K562 (cell line): ENCODE measurements around the gene MACROD2. TPM values are rescaled to one million over a fixed set of nuclear protein-coding genes. Genes with fewer than 3 reads are reported as not detected.

Source experiments
- ATAC-seq: fragments of 200-7000 bp; cut with Tn5 transposase; 3 replicates; pipeline ENCODE4 v1.9.1; 2020; ENCODE audit warnings: moderate library complexity
- BruUV-seq: library from RNA; stranded (reverse); fragments of 400-500 nt; replicated peaks from 2 replicates; lab custom pipeline; 2021; lab: Mats Ljungman, UMichigan
- CTCF ChIA-PET: fragments of 300-600 bp; formaldehyde crosslinking; extraction: SDS; loops from one replicate; lab custom pipeline; 2021; ENCODE audit warnings: low intra/inter-chr PET ratio; lab: Yijun Ruan, JAX
- POLR2A ChIA-PET: fragments of 300-600, 350-650 bp; sonication (Branson Sonifier 250); formaldehyde crosslinking; extraction: SDS; loops from one replicate; lab custom pipeline; 2021; ENCODE audit warnings: antibody characterized with exemption, inconsistent platforms; lab: Yijun Ruan, JAX
- DNase-seq, 4 experiments: peaks; one replicate each; pipeline versions ENCODE4 v3.0.0 to v3.0.0-alpha.2; 2011 to 2018; ENCODE audit warnings: low spot score in 3 of 4, mixed read lengths in 3 of 4; ENCODE audit errors: extremely low read depth in 1 of 4
- FAIRE-seq: peaks from 2 replicates; lab custom pipeline; 2011; peaks lifted over from hg19 to GRCh38; lab: Jason Lieb, UNC
- H2AFZ ChIP-seq: 2 replicates; pipeline ENCODE4 v1.6.0; 2011; ENCODE audit warnings: low read depth, low read length, control low read depth, inconsistent platforms
- H3K27ac ChIP-seq: fragments of 200-600 bp; 3 replicates; pipeline ENCODE4 v1.8.0; 2011; ENCODE audit warnings: low read depth, mild to moderate bottlenecking, control low read depth, inconsistent platforms, low read length, moderate library complexity, mixed read lengths; ENCODE audit errors: extremely low read depth
- H3K27me3 ChIP-seq, 2 experiments: fragments of 300-600 bp in 1 of 2; 2 replicates in 1 of 2; 3 replicates in 1 of 2; pipeline versions ENCODE4 v1.6.0 to v1.8.0; 2011; ENCODE audit warnings: inconsistent platforms in 2 of 2, low read length in 2 of 2, mild to moderate bottlenecking in 1 of 2, mixed read lengths in 1 of 2, moderate library complexity in 1 of 2; ENCODE audit not compliant: control insufficient read depth in 2 of 2, insufficient read depth in 2 of 2
- H3K36me3 ChIP-seq: fragments of 300-600 bp; 3 replicates; pipeline ENCODE4 v1.8.0; 2011; ENCODE audit warnings: mild to moderate bottlenecking, low read length, inconsistent platforms; ENCODE audit not compliant: control insufficient read depth, insufficient read depth
- H3K4me1 ChIP-seq, 2 experiments: fragments of 200-600 bp in 1 of 2; replicated peaks in 1 of 2; 2 replicates in 1 of 2; 3 replicates in 1 of 2; pipeline versions ENCODE4 v1.5.1 to v1.8.0; 2011; ENCODE audit warnings: inconsistent platforms in 2 of 2, low read length in 2 of 2, mild to moderate bottlenecking in 1 of 2, mixed read lengths in 1 of 2, moderate library complexity in 1 of 2; ENCODE audit not compliant: control insufficient read depth in 2 of 2, insufficient read depth in 2 of 2
- H3K4me2 ChIP-seq: 2 replicates; pipeline ENCODE4 v1.6.1; 2011; ENCODE audit warnings: low read length, control low read depth, inconsistent platforms, mixed read lengths; ENCODE audit not compliant: insufficient read depth
- H3K4me3 ChIP-seq: fragments of 200-600 bp; sonication (generic), shearing (Covaris generic); 2 replicates; pipeline ENCODE4 v1.5.1; 2016; ENCODE audit warnings: control low read depth, inconsistent platforms
- H3K79me2 ChIP-seq: fragments of 200-600 bp; 3 replicates; pipeline ENCODE4 v1.8.0; 2011; ENCODE audit warnings: low read length, inconsistent platforms; ENCODE audit not compliant: control insufficient read depth, insufficient read depth
- H3K9ac ChIP-seq, 2 experiments: 2 replicates each; pipeline versions ENCODE4 v1.6.0 to v1.6.1; 2011; ENCODE audit warnings: low read depth in 2 of 2, low read length in 2 of 2, control low read depth in 1 of 2, inconsistent platforms in 1 of 2, mild to moderate bottlenecking in 1 of 2, mixed read lengths in 1 of 2; ENCODE audit not compliant: insufficient read depth in 1 of 2
- H3K9me1 ChIP-seq: one replicate; pipeline ENCODE4 v1.6.0; 2011; ENCODE audit warnings: inconsistent platforms, mild to moderate bottlenecking, low read length, moderate library complexity; ENCODE audit not compliant: control insufficient read depth, insufficient read depth
- H3K9me3 ChIP-seq: replicated peaks from 2 replicates; pipeline ENCODE4 v1.5.1; 2011; ENCODE audit warnings: low read depth, low read length, inconsistent platforms; ENCODE audit not compliant: control insufficient read depth, insufficient read depth
- H4K20me1 ChIP-seq: replicated peaks from 2 replicates; pipeline ENCODE4 v1.6.1; 2011; ENCODE audit warnings: low read length, inconsistent platforms, mixed read lengths; ENCODE audit not compliant: control insufficient read depth, insufficient read depth
- CHD4 ChIP-seq: fragments of 200-600 bp; sonication (generic); IDR thresholded peaks from 3 replicates; pipeline ENCODE4 v1.6.1; 2012; ENCODE audit warnings: low read depth, mild to moderate bottlenecking, mixed read lengths, low read length, inconsistent platforms; ENCODE audit not compliant: insufficient read depth, insufficient replicate concordance, poor library complexity, severe bottlenecking
- FOXK2 ChIP-seq, 2 experiments: fragments of 450-650 bp; IDR thresholded peaks in 1 of 2; conservative IDR thresholded peaks in 1 of 2; 2 replicates each; pipeline ENCODE4 v1.6.1; 2016; ENCODE audit warnings: low read depth in 2 of 2, mild to moderate bottlenecking in 1 of 2
- REST ChIP-seq, 2 experiments: fragments of 450-650 bp; formaldehyde crosslinking in 1 of 2; IDR thresholded peaks; 2 replicates each; pipeline versions ENCODE4 v1.4.0 to v1.6.1; 2014 to 2020; ENCODE audit warnings: mild to moderate bottlenecking in 2 of 2, borderline replicate concordance in 1 of 2, low read depth in 1 of 2
- ZNF282 ChIP-seq: sonication (generic); formaldehyde crosslinking; IDR thresholded peaks from 2 replicates; pipeline ENCODE4 v1.8.1; 2023; ENCODE audit warnings: missing genetic modification reagents
- WGBS: fragments of 100-300 bp; shearing (Covaris generic); methylation state at CpG from one replicate; pipeline ENCODE4 v1.1.6; 2016; ENCODE audit warnings: low coverage, mixed read lengths; ENCODE audit not compliant: insufficient coverage; ENCODE audit errors: missing lambda C conversion rate; 5-methylcytosine and 5-hydroxymethylcytosine counted together
- in situ Hi-C: fragments of 300-500 bp; cut with MboI; formaldehyde crosslinking; loops from 4 replicates; pipeline ENCODE4 v1.15.0; 2018; ENCODE audit warnings: inconsistent platforms, mixed read lengths
- intact Hi-C: fragments of 100-400 bp; cut with micrococcal nuclease; formaldehyde crosslinking; loops from 2 replicates; pipeline ENCODE4 v1.14.2; 2022
- polyA plus RNA-seq, 8 experiments: library from polyadenylated mRNA; depleted of rRNA in 4 of 8; stranded (reverse) in 5 of 8; unstranded in 3 of 8; fragments of >200 nt; fragmentation: Nextera tagmentation in 2 of 8; fragmentation: Illumina TruSeq in 1 of 8; extraction: Ambion mirVana in 2 of 8; extraction: Trizol in 1 of 8; gene quantifications; 2 replicates each; pipeline versions ENCODE4 v1.2.1 to v1.2.3, GENCODE V29; 2011 to 2014; ENCODE audit warnings: inconsistent platforms in 1 of 8, missing spikeins in 1 of 8
- total RNA-seq, 7 experiments: library from RNA; depleted of rRNA in 6 of 7; stranded (reverse); fragments of >200 nt in 6 of 7; fragmentation: Illumina TruSeq in 2 of 7; extraction: Trizol in 2 of 7; gene quantifications; 2 replicates each; pipeline versions ENCODE4 v1.2.1 to v1.2.3, GENCODE V29; 2011 to 2021; ENCODE audit warnings: low replicate concordance in 1 of 7
- TF ChIP-seq, protein P1 (sequence below): conservative IDR thresholded peaks from 2 replicates; pipeline ENCODE4 v1.6.1; 2011; ENCODE audit warnings: low read depth, mild to moderate bottlenecking, low read length; ENCODE audit not compliant: control insufficient read depth
- TF ChIP-seq, protein P2 (sequence below): IDR thresholded peaks from 3 replicates; pipeline ENCODE4 v1.6.1; 2011; ENCODE audit warnings: borderline replicate concordance, mild to moderate bottlenecking, moderate library complexity; ENCODE audit not compliant: insufficient read length; ENCODE audit errors: extremely low read depth

The MACROD2 gene
- total and polyA plus RNA-seq, 9 of the 15 experiments (the other 6 are each of a cell fraction or from before 2014, with no cell fraction given) = not detected

GRCh38 chr20:15642676-15643075 lies 1647.4 kb downstream of the MACROD2 start:
- ChIA-PET POLR2A (no interaction called here), CTCF (no interaction called here)
- H4K20me1 ChIP-seq = no peaks in the 10 kb centered on the region
- H3K9ac ChIP-seq = no peak overlapping the region
- FAIRE-seq = no peak
- no peak for ATAC-seq
- no peak overlapping the region for H3K4me2 ChIP-seq
- H3K4me3 ChIP-seq = no peak overlapping the region
- H3K36me3 ChIP-seq = no peaks in the 10 kb centered on the region
- H3K9me1 ChIP-seq = no peaks in the 10 kb centered on the region
- H3K9me3 ChIP-seq = no peaks in the 10 kb centered on the region
- intact Hi-C loops = no loop called here
- no peaks in the 10 kb centered on the region for H3K27me3 ChIP-seq
- in situ Hi-C loops = no loop called here
- no TSS peak for BruUV-seq
- 1% methylated on average over 4 of the region's 4 CpGs for WGBS
- no peak overlapping the region for H3K27ac ChIP-seq
- H2AFZ ChIP-seq = no peak overlapping the region
- no peaks in the 10 kb centered on the region for H3K4me1 ChIP-seq
- H3K79me2 ChIP-seq = no peaks in the 10 kb centered on the region
- DNase-seq = no peak
- TF ChIP-seq REST (IDR thresholded peaks at IDR 0.05; ENCODE audit: borderline replicate concordance) (no peak), REST (CRISPR knock-in tag; IDR thresholded peaks at IDR 0.05; ENCODE audit: low read depth) (no peak), CHD4 (no peak), ZNF282 (no peak), FOXK2 (conservative IDR thresholded peaks at IDR 0.05 in 1 of 2, IDR thresholded peaks at IDR 0.05 in 1 of 2; ENCODE audit: low read depth in 2 of 2) (no peak)
- TF ChIP-seq, protein P1, sequence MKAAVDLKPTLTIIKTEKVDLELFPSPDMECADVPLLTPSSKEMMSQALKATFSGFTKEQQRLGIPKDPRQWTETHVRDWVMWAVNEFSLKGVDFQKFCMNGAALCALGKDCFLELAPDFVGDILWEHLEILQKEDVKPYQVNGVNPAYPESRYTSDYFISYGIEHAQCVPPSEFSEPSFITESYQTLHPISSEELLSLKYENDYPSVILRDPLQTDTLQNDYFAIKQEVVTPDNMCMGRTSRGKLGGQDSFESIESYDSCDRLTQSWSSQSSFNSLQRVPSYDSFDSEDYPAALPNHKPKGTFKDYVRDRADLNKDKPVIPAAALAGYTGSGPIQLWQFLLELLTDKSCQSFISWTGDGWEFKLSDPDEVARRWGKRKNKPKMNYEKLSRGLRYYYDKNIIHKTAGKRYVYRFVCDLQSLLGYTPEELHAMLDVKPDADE = no peak
- TF ChIP-seq, protein P2, sequence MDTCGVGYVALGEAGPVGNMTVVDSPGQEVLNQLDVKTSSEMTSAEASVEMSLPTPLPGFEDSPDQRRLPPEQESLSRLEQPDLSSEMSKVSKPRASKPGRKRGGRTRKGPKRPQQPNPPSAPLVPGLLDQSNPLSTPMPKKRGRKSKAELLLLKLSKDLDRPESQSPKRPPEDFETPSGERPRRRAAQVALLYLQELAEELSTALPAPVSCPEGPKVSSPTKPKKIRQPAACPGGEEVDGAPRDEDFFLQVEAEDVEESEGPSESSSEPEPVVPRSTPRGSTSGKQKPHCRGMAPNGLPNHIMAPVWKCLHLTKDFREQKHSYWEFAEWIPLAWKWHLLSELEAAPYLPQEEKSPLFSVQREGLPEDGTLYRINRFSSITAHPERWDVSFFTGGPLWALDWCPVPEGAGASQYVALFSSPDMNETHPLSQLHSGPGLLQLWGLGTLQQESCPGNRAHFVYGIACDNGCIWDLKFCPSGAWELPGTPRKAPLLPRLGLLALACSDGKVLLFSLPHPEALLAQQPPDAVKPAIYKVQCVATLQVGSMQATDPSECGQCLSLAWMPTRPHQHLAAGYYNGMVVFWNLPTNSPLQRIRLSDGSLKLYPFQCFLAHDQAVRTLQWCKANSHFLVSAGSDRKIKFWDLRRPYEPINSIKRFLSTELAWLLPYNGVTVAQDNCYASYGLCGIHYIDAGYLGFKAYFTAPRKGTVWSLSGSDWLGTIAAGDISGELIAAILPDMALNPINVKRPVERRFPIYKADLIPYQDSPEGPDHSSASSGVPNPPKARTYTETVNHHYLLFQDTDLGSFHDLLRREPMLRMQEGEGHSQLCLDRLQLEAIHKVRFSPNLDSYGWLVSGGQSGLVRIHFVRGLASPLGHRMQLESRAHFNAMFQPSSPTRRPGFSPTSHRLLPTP = no peak
